A673 (cell line): ENCODE results near the gene LDB3. TPM values are rescaled to one million over a fixed set of nuclear protein-coding genes. Genes with fewer than 3 reads are reported as not detected.

Experiments used
- Bru-seq: library from RNA; stranded (reverse); fragments of 400-500 nt; gene quantifications from one replicate; lab custom pipeline; 2021; lab: Mats Ljungman, UMichigan
- BruChase-seq, 2 experiments: library from RNA; stranded (reverse); fragments of 400-500 nt; gene quantifications; one replicate each; lab custom pipeline; 2021; lab: Mats Ljungman, UMichigan
- BruUV-seq: library from RNA; stranded (reverse); fragments of 400-500 nt; replicated peaks from 2 replicates; lab custom pipeline; 2021; lab: Mats Ljungman, UMichigan
- CTCF ChIA-PET: fragments of 300-600 bp; sonication (Branson Sonifier 250); formaldehyde crosslinking; loops from one replicate; lab custom pipeline; 2022; ENCODE audit warnings: antibody characterized with exemption; lab: Charles Lee
- POLR2A ChIA-PET: fragments of 300-600 bp; sonication (Branson Sonifier 250); formaldehyde crosslinking; loops from one replicate; lab custom pipeline; 2022; ENCODE audit warnings: antibody characterized with exemption; ENCODE audit not compliant: low non-redundant PET; lab: Charles Lee
- DNase-seq: peaks from one replicate; pipeline ENCODE4 v3.0.0-alpha.2; 2015; ENCODE audit warnings: low spot score
- H3K27ac ChIP-seq: fragments of 200-600 bp; sonication (generic); 2 replicates; pipeline ENCODE4 v1.5.1; 2016; ENCODE audit warnings: mixed run types, low read depth, mild to moderate bottlenecking, mixed read lengths, antibody characterized with exemption, low read length; ENCODE audit not compliant: poor library complexity, severe bottlenecking
- H3K27me3 ChIP-seq: fragments of 200-600 bp; sonication (generic); replicated peaks from 2 replicates; pipeline ENCODE4 v1.6.1; 2017; ENCODE audit warnings: mixed run types, low read depth, mild to moderate bottlenecking, mixed read lengths, antibody characterized with exemption, low read length; ENCODE audit not compliant: insufficient read depth, poor library complexity
- H3K36me3 ChIP-seq: fragments of 200-600 bp; sonication (generic); 2 replicates; pipeline ENCODE4 v1.6.1; 2016; ENCODE audit warnings: mixed run types, mild to moderate bottlenecking, mixed read lengths, antibody characterized with exemption, low read length; ENCODE audit not compliant: insufficient read depth, poor library complexity, severe bottlenecking
- H3K4me1 ChIP-seq: fragments of 200-600 bp; sonication (generic); 2 replicates; pipeline ENCODE4 v1.6.1; 2017; ENCODE audit warnings: mixed run types, mild to moderate bottlenecking, mixed read lengths, antibody characterized with exemption, low read length; ENCODE audit not compliant: insufficient read depth, poor library complexity, severe bottlenecking
- H3K4me3 ChIP-seq: fragments of 200-600 bp; sonication (generic); 2 replicates; pipeline ENCODE4 v1.5.1; 2016; ENCODE audit warnings: low read depth, mixed run types, mild to moderate bottlenecking, mixed read lengths, low read length; ENCODE audit not compliant: poor library complexity, severe bottlenecking
- H3K9me3 ChIP-seq: fragments of 200-600 bp; sonication (generic); 2 replicates; pipeline ENCODE4 v1.6.1; 2016; ENCODE audit warnings: mixed run types, low read depth, mild to moderate bottlenecking, mixed read lengths, antibody characterized with exemption, low read length; ENCODE audit not compliant: poor library complexity, severe bottlenecking
- CTCF ChIP-seq: fragments of 300-800, 200-600 bp; sonication (generic); conservative IDR thresholded peaks from 2 replicates; pipeline ENCODE4 v1.5.1; 2017; ENCODE audit warnings: low read depth, mild to moderate bottlenecking, antibody characterized with exemption, low read length, moderate library complexity, mixed read lengths
- EZH2 ChIP-seq: fragments of 200-600 bp; sonication (generic); IDR thresholded peaks from 2 replicates; pipeline ENCODE4 v1.6.1; 2017; ENCODE audit warnings: borderline replicate concordance, low read depth, mild to moderate bottlenecking, mixed read lengths, antibody characterized with exemption, low read length; ENCODE audit not compliant: poor library complexity, severe bottlenecking
- intact Hi-C: fragments of 100-400 bp; cut with micrococcal nuclease; formaldehyde crosslinking; loops from one replicate; pipeline ENCODE4 v1.10.0; 2022; ENCODE audit not compliant: unreplicated experiment
- long read RNA-seq: library from polyadenylated mRNA; stranded (forward); transcript quantifications from one replicate; pipeline ENCODE4 v2.0.0, GENCODE V29; 2022
- total RNA-seq: library from RNA; stranded (reverse); gene quantifications from 2 replicates; pipeline ENCODE4 v1.2.3, GENCODE V29; 2021

LDB3 gene
- total RNA-seq (0.22 and 0.34 TPM in 2 replicates), Bru-seq, nascent RNA (percentile 17 among the genes with signal in this experiment), BruChase-seq, experiment 1, labeled RNA remaining after a 2-hour chase (percentile 9 among the genes with signal in this experiment), BruChase-seq, experiment 2, labeled RNA remaining after a 6-hour chase (percentile 16 among the genes with signal in this experiment)
- long read RNA-seq, partial matches to known transcripts: 0 of 1 reads
- long read RNA-seq, other reads (novel, unspliced or antisense): 1 of 1 reads

GRCh38 chr10:86668297-86669165, at the start of gene LDB3:
Gene LDB3 (plus strand): TSS chr10:86668511. CDS start chr10:86668692, 181 bp downstream.
- no TSS peak for BruUV-seq
- POLR2A ChIA-PET: no interaction called here
- Histone ChIP-seq H3K9me3 (no peaks in the 10 kb centered on the region), H3K4me1 (peaks cover 4% of the 10 kb centered on the region), H3K27me3 (no peaks in the 10 kb centered on the region), H3K4me3 (no peak within 1 kb of the TSS), H3K36me3 (no peaks in the 10 kb centered on the region), H3K27ac (no peak within 1 kb of the TSS)
- intact Hi-C loops: no loop called here
- no peak for TF ChIP-seq CTCF
- no peak for TF ChIP-seq EZH2
- CTCF ChIA-PET: interaction anchor here (0.5 kb wide), 1 partner anchor 97 kb away, joined by 4 read pairs; no protein-coding TSS in a partner anchor
- DNase-seq: peak; percentile 41

GRCh38 chr10:86628311-86628710, 40.0 kb upstream of the LDB3 start:
- intact Hi-C loops: no loop called here
- no peak for DNase-seq
- TF ChIP-seq CTCF: no peak
- TF ChIP-seq EZH2: no peak
- Histone ChIP-seq H3K27me3 (no peaks in the 10 kb centered on the region), H3K9me3 (no peaks in the 10 kb centered on the region), H3K4me1 (peaks cover 6% of the 10 kb centered on the region), H3K36me3 (no peaks in the 10 kb centered on the region), H3K4me3 (no peak overlapping the region), H3K27ac (no peak overlapping the region)
- BruUV-seq: no TSS peak
- ChIA-PET CTCF (no interaction called here), POLR2A (no interaction called here)

GRCh38 chr10:86630079-86630478, 38.2 kb upstream of the LDB3 start:
- ChIA-PET POLR2A (no interaction called here), CTCF (no interaction called here)
- intact Hi-C loops: no loop called here

More at GRCh38 chr10:86630079-86630478, 38.2 kb upstream of the LDB3 start:
- Histone ChIP-seq H3K9me3 (no peaks in the 10 kb centered on the region), H3K4me1 (peaks cover 6% of the 10 kb centered on the region), H3K27me3 (peaks cover 6% of the 10 kb centered on the region), H3K4me3 (no peak overlapping the region), H3K27ac (no peak overlapping the region), H3K36me3 (no peaks in the 10 kb centered on the region)
- TF ChIP-seq EZH2: no peak
- TF ChIP-seq CTCF: no peak
- no peak for DNase-seq
- BruUV-seq: no TSS peak
